Measurements from ENCODE around the gene COL25A1. TPM values are rescaled to one million over a fixed set of nuclear protein-coding genes. Genes with fewer than 3 reads are reported as not detected.

The COL25A1 gene
- total RNA-seq, 1 experiment from 2014 or later = 4.2 TPM

DNA sequence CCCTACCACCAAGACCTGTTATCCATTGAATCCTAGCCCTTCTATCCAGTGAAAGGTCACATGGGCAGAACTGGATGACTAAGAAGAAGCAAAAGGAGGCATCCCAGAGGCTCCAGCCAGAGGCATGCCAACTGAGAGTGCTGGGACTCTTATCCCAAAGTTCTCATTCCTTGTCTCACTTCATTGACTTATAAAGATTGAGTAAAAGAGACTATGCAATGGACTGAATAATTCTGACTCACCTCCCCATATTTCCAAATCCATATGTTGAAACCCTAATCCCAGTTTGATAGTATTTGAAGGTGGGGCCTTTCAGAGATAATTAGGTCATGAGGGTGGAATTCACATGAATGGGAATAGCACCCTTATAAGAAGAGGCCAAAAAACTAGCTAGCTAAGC lies 131.4 kb downstream of the COL25A1 start:
- Histone ChIP-seq H3K27me3 (ENCODE audit: insufficient read depth, low read length) (no peaks in the 10 kb centered on the region), H3K23ac (ENCODE audit: insufficient read length, low read depth, low read length) (no peak overlapping the region), H3K9ac (ENCODE audit: extremely low read depth, insufficient read length, low read length) (no peak overlapping the region), H3K27ac (ENCODE audit: insufficient read length, low read depth, low read length) (no peak overlapping the region), H3K14ac (ENCODE audit: insufficient read depth, low read length) (no peak overlapping the region), H4K5ac (ENCODE audit: insufficient read length, low read depth, low read length) (no peak overlapping the region), H2BK12ac (ENCODE audit: insufficient read length, low read depth, low read length) (no peak overlapping the region), H3K56ac (ENCODE audit: insufficient read length, low read depth, low read length) (no peak overlapping the region), H2AFZ (ENCODE audit: low read length) (no peak overlapping the region), H2BK15ac (ENCODE audit: low read depth, low read length) (no peak overlapping the region), H3K18ac (ENCODE audit: insufficient read length, low read depth, low read length) (no peak overlapping the region), H2BK5ac (ENCODE audit: insufficient read length, low read length) (no peak overlapping the region), H2BK120ac (ENCODE audit: low read depth, low read length, poor library complexity, severe bottlenecking) (no peak overlapping the region), H2AK5ac (ENCODE audit: insufficient read length, low read length) (no peak overlapping the region), H3K23me2 (ENCODE audit: insufficient read length, low read depth, low read length, poor library complexity, severe bottlenecking) (no peaks in the 10 kb centered on the region), H4K20me1 (ENCODE audit: control insufficient read depth, insufficient read depth, insufficient read length) (no peaks in the 10 kb centered on the region), H3K4ac (ENCODE audit: low read depth, low read length) (no peak overlapping the region), H3K9me3 (ENCODE audit: control insufficient read depth, low read depth, low read length) (no peaks in the 10 kb centered on the region), H2BK20ac (ENCODE audit: low read depth, low read length, poor library complexity, severe bottlenecking) (no peak overlapping the region), H3K79me2 (ENCODE audit: insufficient read depth, low read length) (no peaks in the 10 kb centered on the region), H4K91ac (ENCODE audit: insufficient read length, low read depth, low read length) (no peak overlapping the region), H3K79me1 (ENCODE audit: insufficient read depth, low read depth, low read length, poor library complexity, severe bottlenecking) (no peaks in the 10 kb centered on the region), H3T11ph (ENCODE audit: low read length) (no peak overlapping the region), H3K4me2 (ENCODE audit: insufficient read depth, insufficient read length, low read length) (no peak overlapping the region), H4K8ac (replicated peaks; ENCODE audit: insufficient read length, low read depth, low read length) (no peak overlapping the region), H3K4me1 (ENCODE audit: insufficient read depth, low read length) (no peaks in the 10 kb centered on the region)
- Mint-ChIP-seq H3K27me3 (ENCODE audit: low read depth) (no peaks in the 10 kb centered on the region), H3K27ac (no peak overlapping the region), H3K4me3 (no peak overlapping the region), H3K36me3 (ENCODE audit: insufficient read depth in 1 of 3, low read depth in 3 of 3) (no peaks in the 10 kb centered on the region), H3K9me3 (no peaks in the 10 kb centered on the region), H3K4me1 (peaks cover 0 to 4% of the 10 kb centered on the region in 2 experiments; a peak in 2 of 4 replicates)
- no peak for DNase-seq
- TF ChIP-seq, protein P1, sequence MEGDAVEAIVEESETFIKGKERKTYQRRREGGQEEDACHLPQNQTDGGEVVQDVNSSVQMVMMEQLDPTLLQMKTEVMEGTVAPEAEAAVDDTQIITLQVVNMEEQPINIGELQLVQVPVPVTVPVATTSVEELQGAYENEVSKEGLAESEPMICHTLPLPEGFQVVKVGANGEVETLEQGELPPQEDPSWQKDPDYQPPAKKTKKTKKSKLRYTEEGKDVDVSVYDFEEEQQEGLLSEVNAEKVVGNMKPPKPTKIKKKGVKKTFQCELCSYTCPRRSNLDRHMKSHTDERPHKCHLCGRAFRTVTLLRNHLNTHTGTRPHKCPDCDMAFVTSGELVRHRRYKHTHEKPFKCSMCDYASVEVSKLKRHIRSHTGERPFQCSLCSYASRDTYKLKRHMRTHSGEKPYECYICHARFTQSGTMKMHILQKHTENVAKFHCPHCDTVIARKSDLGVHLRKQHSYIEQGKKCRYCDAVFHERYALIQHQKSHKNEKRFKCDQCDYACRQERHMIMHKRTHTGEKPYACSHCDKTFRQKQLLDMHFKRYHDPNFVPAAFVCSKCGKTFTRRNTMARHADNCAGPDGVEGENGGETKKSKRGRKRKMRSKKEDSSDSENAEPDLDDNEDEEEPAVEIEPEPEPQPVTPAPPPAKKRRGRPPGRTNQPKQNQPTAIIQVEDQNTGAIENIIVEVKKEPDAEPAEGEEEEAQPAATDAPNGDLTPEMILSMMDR (conservative IDR thresholded peaks at IDR 0.05) = no peak
